Peyer's patch (tissue), 4 donors: ENCODE data around the gene PSD2. TPM values are rescaled to one million over a fixed set of nuclear protein-coding genes. Genes with fewer than 3 reads are reported as not detected.

ENCODE experiments used
- DNase-seq, 3 donors: peaks; one replicate each; pipeline ENCODE4 v3.0.0-alpha.2; 2017 to 2019
- H3K27ac ChIP-seq, 4 donors: fragments of 200-600 bp; sonication (generic); one replicate each; pipeline ENCODE4 v1.5.1; 2016 to 2019
- H3K27me3 ChIP-seq, 2 donors: fragments of 200-600 bp; sonication (generic); one replicate each; pipeline ENCODE4 v1.5.1; 2019
- H3K36me3 ChIP-seq, 3 donors: fragments of 200-600 bp; sonication (generic); one replicate each; pipeline ENCODE4 v1.5.1; 2016 to 2019
- H3K4me1 ChIP-seq, 4 donors: fragments of 200-600 bp; sonication (generic); one replicate each; pipeline ENCODE4 v1.5.1; 2016 to 2019
- H3K4me3 ChIP-seq, 4 donors: fragments of 200-600 bp; sonication (generic); 1 replicate in 3 of 4; 2 replicates in 1 of 4; pipeline ENCODE4 v1.5.1; 2016 to 2019; ENCODE audit warnings: mild to moderate bottlenecking in 1 of 4
- H3K9me3 ChIP-seq, 4 donors: fragments of 200-600 bp; sonication (generic); one replicate each; pipeline ENCODE4 v1.5.1; 2016 to 2019; ENCODE audit warnings: mild to moderate bottlenecking in 1 of 4
- CTCF ChIP-seq, 6 experiments: fragments of 450-650 bp in 4 of 6; fragments of 200-600 bp in 2 of 6; sonication (generic) in 1 of 6; IDR thresholded peaks; one replicate each; pipeline ENCODE4 v1.5.1; 2017 to 2019; ENCODE audit warnings: antibody characterized with exemption in 6 of 6, mild to moderate bottlenecking in 3 of 6, moderate library complexity in 1 of 6
- POLR2A ChIP-seq, 2 donors: fragments of 450-650 bp; IDR thresholded peaks; one replicate each; pipeline ENCODE4 v1.5.1; 2017; ENCODE audit warnings: antibody characterized with exemption in 2 of 2, mild to moderate bottlenecking in 2 of 2, moderate library complexity in 2 of 2
- total RNA-seq, 4 donors: library from RNA; depleted of rRNA; stranded (reverse); fragments of >200 nt; gene quantifications; one replicate each; pipeline ENCODE4 v1.1.0, GENCODE V29; 2016

The PSD2 gene
- total RNA-seq, 4 donors from 2014 or later: not detected

- DNase-seq: no peak
Observed at GRCh38 chr5:139831624-139832023, 36.0 kb downstream of the PSD2 start.

GRCh38 chr5:139833525-139833924 lies 37.9 kb downstream of the PSD2 start:
- Histone ChIP-seq H3K4me3 (no peak overlapping the region), H3K9me3 (no peaks in the 10 kb centered on the region), H3K4me1 (no peaks in the 10 kb centered on the region), H3K27me3 (no peaks in the 10 kb centered on the region), H3K36me3 (no peaks in the 10 kb centered on the region), H3K27ac (no peak overlapping the region)
- TF ChIP-seq POLR2A (IDR thresholded peaks at IDR 0.05) (no peak), CTCF (IDR thresholded peaks at IDR 0.05) (no peak)
- no peak for DNase-seq

More at GRCh38 chr5:139831624-139832023, 36.0 kb downstream of the PSD2 start:
- TF ChIP-seq CTCF (IDR thresholded peaks at IDR 0.05) (no peak), POLR2A (IDR thresholded peaks at IDR 0.05) (no peak)
- Histone ChIP-seq H3K27ac (no peak overlapping the region), H3K27me3 (no peaks in the 10 kb centered on the region), H3K36me3 (no peaks in the 10 kb centered on the region), H3K4me1 (no peaks in the 10 kb centered on the region), H3K4me3 (no peak overlapping the region), H3K9me3 (no peaks in the 10 kb centered on the region)

GRCh38 chr5:139835656-139836055 lies 40.0 kb downstream of the PSD2 start:
- no peak for DNase-seq
- H3K27ac ChIP-seq: no peak overlapping the region
- no peak overlapping the region for H3K4me3 ChIP-seq
- no peaks in the 10 kb centered on the region for H3K27me3 ChIP-seq
- no peaks in the 10 kb centered on the region for H3K4me1 ChIP-seq
- no peaks in the 10 kb centered on the region for H3K36me3 ChIP-seq
- TF ChIP-seq POLR2A (IDR thresholded peaks at IDR 0.05) (no peak), CTCF (IDR thresholded peaks at IDR 0.05) (no peak)
- no peaks in the 10 kb centered on the region for H3K9me3 ChIP-seq

GRCh38 chr5:139836469-139837208 lies 41.0 kb downstream of the PSD2 start:
- DNase-seq: peak in 1 of 3 donors; percentile 27
- H3K27ac ChIP-seq: no peak overlapping the region
- H3K27me3 ChIP-seq: no peaks in the 10 kb centered on the region
- no peak overlapping the region for H3K4me3 ChIP-seq
- no peaks in the 10 kb centered on the region for H3K4me1 ChIP-seq
- H3K36me3 ChIP-seq: no peaks in the 10 kb centered on the region
- no peaks in the 10 kb centered on the region for H3K9me3 ChIP-seq
- TF ChIP-seq CTCF (IDR thresholded peaks at IDR 0.05): no peak

GRCh38 chr5:139837711-139838380 lies 42.2 kb downstream of the PSD2 start:
- no peaks in the 10 kb centered on the region for H3K27me3 ChIP-seq
- no peaks in the 10 kb centered on the region for H3K36me3 ChIP-seq
- H3K4me1 ChIP-seq: no peaks in the 10 kb centered on the region
- TF ChIP-seq CTCF (IDR thresholded peaks at IDR 0.05) (no peak), POLR2A (IDR thresholded peaks at IDR 0.05) (no peak)
- no peak overlapping the region for H3K4me3 ChIP-seq
- peak in 1 of 3 donors; percentile 33 for DNase-seq
- no peaks in the 10 kb centered on the region for H3K9me3 ChIP-seq
- no peak overlapping the region for H3K27ac ChIP-seq
